Forelimb muscle (tissue), 1 donor: ENCODE measurements around the gene ZNF474. TPM values are rescaled to one million over a fixed set of nuclear protein-coding genes. Genes with fewer than 3 reads are reported as not detected.
A peak's percentile ranks its signal among the peaks of the same experiment; 100 is the strongest.
"Not testable (repeated sequence)": the region's sequence is repeated elsewhere in the genome, so short reads cannot be mapped to it uniquely, and the experiment has no call there.

Experiments used
- DNase-seq: peaks from one replicate; pipeline ENCODE4 v3.0.0-alpha.2; 2013; ENCODE audit warnings: low read depth
- polyA plus RNA-seq: library from polyadenylated mRNA; unstranded; fragments of 120-200 nt; gene quantifications from one replicate; pipeline ENCODE4 v1.2.1, GENCODE V29; 2013; ENCODE audit not compliant: insufficient read length

ZNF474 gene
- polyA plus RNA-seq = 0.62 TPM

- peak; percentile 89 for DNase-seq
Measured at GRCh38 chr5:122129306-122129705, at the start of gene ZNF474. ZNF474 (plus strand) TSS chr5:122129546; CDS start chr5:122151991, 22,445 bp downstream.

- no peak for DNase-seq
Measured at GRCh38 chr5:122081541-122081940, 47.8 kb upstream of the ZNF474 start.

- DNase-seq = no peak
Measured at GRCh38 chr5:122083535-122083934, 45.8 kb upstream of the ZNF474 start.

- no peak for DNase-seq
Measured at GRCh38 chr5:122085041-122085440, 44.3 kb upstream of the ZNF474 start.

- DNase-seq = no peak
Measured at GRCh38 chr5:122089096-122090013, 40.0 kb upstream of the ZNF474 start.

- DNase-seq = no peak
Measured at GRCh38 chr5:122091936-122092600, 37.3 kb upstream of the ZNF474 start.

- DNase-seq = no peak
Measured at GRCh38 chr5:122093415-122094180, 35.7 kb upstream of the ZNF474 start.

- DNase-seq = not testable (repeated sequence)
Measured at GRCh38 chr5:122094251-122094650, 35.1 kb upstream of the ZNF474 start.

- DNase-seq = no peak
Measured at GRCh38 chr5:122095158-122095557, 34.2 kb upstream of the ZNF474 start.

- no peak for DNase-seq
Measured at GRCh38 chr5:122097391-122097790, 32.0 kb upstream of the ZNF474 start.

- no peak for DNase-seq
Measured at GRCh38 chr5:122099060-122099790, 30.1 kb upstream of the ZNF474 start.

- DNase-seq = no peak
Measured at GRCh38 chr5:122101636-122102285, 27.6 kb upstream of the ZNF474 start.

GRCh38 chr5:122102825-122103224 lies 26.5 kb upstream of the ZNF474 start:
- no peak for DNase-seq

- no peak for DNase-seq
Measured at GRCh38 chr5:122105909-122106308, 23.4 kb upstream of the ZNF474 start.

GRCh38 chr5:122107016-122107415 lies 22.3 kb upstream of the ZNF474 start:
- no peak for DNase-seq

- DNase-seq = no peak
Measured at GRCh38 chr5:122110987-122111386, 18.4 kb upstream of the ZNF474 start.

GRCh38 chr5:122111460-122111859 lies 17.9 kb upstream of the ZNF474 start:
- no peak for DNase-seq

- no peak for DNase-seq
Measured at GRCh38 chr5:122112063-122112462, 17.3 kb upstream of the ZNF474 start.

- no peak for DNase-seq
Measured at GRCh38 chr5:122112733-122113558, 16.4 kb upstream of the ZNF474 start.

GRCh38 chr5:122114501-122114900 lies 14.8 kb upstream of the ZNF474 start:
- peak; percentile 45 for DNase-seq
